Measurements from ENCODE around the gene SLC22A23.

Gene SLC22A23

GRCh38 chr6:3456898-3457709, at the start of gene SLC22A23:
Gene SLC22A23, minus strand, starts transcription at chr6:3457050. Its CDS starts 491 bp downstream, at chr6:3456559.
- DNase-seq (ENCODE audit: low read depth, low spot score) = no peak

- DNase-seq (ENCODE audit: low read depth, low spot score) = no peak
These were observed 49.4 kb upstream of the SLC22A23 start for GRCh38 chr6:3506200-3506599.

GRCh38 chr6:3504938-3505805, 48.3 kb upstream of the SLC22A23 start:
- DNase-seq (ENCODE audit: low read depth, low spot score) = no peak

GRCh38 chr6:3504354-3504753, 47.5 kb upstream of the SLC22A23 start:
- no peak for DNase-seq (ENCODE audit: low read depth, low spot score)

- DNase-seq (ENCODE audit: low read depth, low spot score) = no peak
These were observed 45.1 kb upstream of the SLC22A23 start for GRCh38 chr6:3501826-3502500.

- DNase-seq (ENCODE audit: low read depth, low spot score) = no peak
These were observed 43.6 kb upstream of the SLC22A23 start for GRCh38 chr6:3500262-3501014.

- no peak for DNase-seq (ENCODE audit: low read depth, low spot score)
These were observed 42.8 kb upstream of the SLC22A23 start for GRCh38 chr6:3499603-3500002.

GRCh38 chr6:3496395-3496794, 39.5 kb upstream of the SLC22A23 start:
- DNase-seq (ENCODE audit: low read depth, low spot score) = no peak

GRCh38 chr6:3494391-3495100, 37.7 kb upstream of the SLC22A23 start:
- no peak for DNase-seq (ENCODE audit: low read depth, low spot score)

- DNase-seq (ENCODE audit: low read depth, low spot score) = no peak
These were observed 33.8 kb upstream of the SLC22A23 start for GRCh38 chr6:3490625-3490980.

GRCh38 chr6:3489961-3490624, 33.2 kb upstream of the SLC22A23 start:
- DNase-seq (ENCODE audit: low read depth, low spot score) = no peak

- no peak for DNase-seq (ENCODE audit: low read depth, low spot score)
These were observed 32.3 kb upstream of the SLC22A23 start for GRCh38 chr6:3489027-3489757.

GRCh38 chr6:3484946-3485345, 28.1 kb upstream of the SLC22A23 start:
- DNase-seq (ENCODE audit: low read depth, low spot score) = no peak

- no peak for DNase-seq (ENCODE audit: low read depth, low spot score)
These were observed 27.3 kb upstream of the SLC22A23 start for GRCh38 chr6:3484192-3484591.

GRCh38 chr6:3483675-3484074, 26.8 kb upstream of the SLC22A23 start:
- no peak for DNase-seq (ENCODE audit: low read depth, low spot score)

GRCh38 chr6:3482869-3483268, 26.0 kb upstream of the SLC22A23 start:
- DNase-seq (ENCODE audit: low read depth, low spot score) = no peak

- no peak for DNase-seq (ENCODE audit: low read depth, low spot score)
These were observed 24.8 kb upstream of the SLC22A23 start for GRCh38 chr6:3481640-3482039.

GRCh38 chr6:3480009-3480408, 23.2 kb upstream of the SLC22A23 start:
- DNase-seq (ENCODE audit: low read depth, low spot score) = no peak

GRCh38 chr6:3473773-3474172, 16.9 kb upstream of the SLC22A23 start:
- no peak for DNase-seq (ENCODE audit: low read depth, low spot score)

GRCh38 chr6:3471711-3472110, 14.9 kb upstream of the SLC22A23 start:
- DNase-seq (ENCODE audit: low read depth, low spot score) = no peak

Data from brain pericyte (primary cell).